Lower leg skin (tissue), 3 donors: ENCODE data around the gene FOS.

ENCODE experiments used
- POLR2A ChIP-seq, 2 donors: fragments of 450-650 bp; IDR thresholded peaks; one replicate each; pipeline ENCODE4 v1.6.1; 2016 to 2017; ENCODE audit warnings: antibody characterized with exemption in 2 of 2, mild to moderate bottlenecking in 1 of 2, moderate library complexity in 1 of 2
- TF ChIP-seq, protein P1 (sequence below), 3 donors: fragments of 450-650 bp; IDR thresholded peaks; one replicate each; pipeline ENCODE4 v1.5.1; 2016; ENCODE audit warnings: antibody characterized with exemption in 3 of 3, mild to moderate bottlenecking in 3 of 3, moderate library complexity in 2 of 3

GRCh38 chr14:75232597-75232996, 46.0 kb upstream of the FOS start:
- TF ChIP-seq, protein P1, sequence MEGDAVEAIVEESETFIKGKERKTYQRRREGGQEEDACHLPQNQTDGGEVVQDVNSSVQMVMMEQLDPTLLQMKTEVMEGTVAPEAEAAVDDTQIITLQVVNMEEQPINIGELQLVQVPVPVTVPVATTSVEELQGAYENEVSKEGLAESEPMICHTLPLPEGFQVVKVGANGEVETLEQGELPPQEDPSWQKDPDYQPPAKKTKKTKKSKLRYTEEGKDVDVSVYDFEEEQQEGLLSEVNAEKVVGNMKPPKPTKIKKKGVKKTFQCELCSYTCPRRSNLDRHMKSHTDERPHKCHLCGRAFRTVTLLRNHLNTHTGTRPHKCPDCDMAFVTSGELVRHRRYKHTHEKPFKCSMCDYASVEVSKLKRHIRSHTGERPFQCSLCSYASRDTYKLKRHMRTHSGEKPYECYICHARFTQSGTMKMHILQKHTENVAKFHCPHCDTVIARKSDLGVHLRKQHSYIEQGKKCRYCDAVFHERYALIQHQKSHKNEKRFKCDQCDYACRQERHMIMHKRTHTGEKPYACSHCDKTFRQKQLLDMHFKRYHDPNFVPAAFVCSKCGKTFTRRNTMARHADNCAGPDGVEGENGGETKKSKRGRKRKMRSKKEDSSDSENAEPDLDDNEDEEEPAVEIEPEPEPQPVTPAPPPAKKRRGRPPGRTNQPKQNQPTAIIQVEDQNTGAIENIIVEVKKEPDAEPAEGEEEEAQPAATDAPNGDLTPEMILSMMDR (IDR thresholded peaks at IDR 0.05): no peak
- TF ChIP-seq POLR2A (IDR thresholded peaks at IDR 0.05): no peak
